ENCODE results near the gene POLR2I. TPM values are rescaled to one million over a fixed set of nuclear protein-coding genes. Genes with fewer than 3 reads are reported as not detected.
"Not testable (repeated sequence)": the region's sequence is repeated elsewhere in the genome, so short reads cannot be mapped to it uniquely, and the experiment has no call there.

POLR2I gene
- total RNA-seq, 1 donor from 2014 or later: 49.6 TPM

GRCh38 chr19:36101550-36102327, 12.9 kb downstream of the POLR2I start:
- DNase-seq (ENCODE audit: low spot score): no peak

- DNase-seq (ENCODE audit: low spot score): no peak
These were observed 14.2 kb downstream of the POLR2I start for GRCh38 chr19:36100476-36100875.

- DNase-seq (ENCODE audit: low spot score): no peak
These were observed 15.4 kb downstream of the POLR2I start for GRCh38 chr19:36099166-36099785.

- DNase-seq (ENCODE audit: low spot score): no peak
These were observed 17.6 kb downstream of the POLR2I start for GRCh38 chr19:36097036-36097435.

GRCh38 chr19:36093687-36094086, 21.0 kb downstream of the POLR2I start:
- DNase-seq (ENCODE audit: low spot score): no peak

GRCh38 chr19:36093146-36093662, 21.5 kb downstream of the POLR2I start:
- DNase-seq (ENCODE audit: low spot score): no peak

GRCh38 chr19:36092566-36092965, 22.1 kb downstream of the POLR2I start:
- no peak for DNase-seq (ENCODE audit: low spot score)

- no peak for DNase-seq (ENCODE audit: low spot score)
These were observed 23.6 kb downstream of the POLR2I start for GRCh38 chr19:36090910-36091695.

- DNase-seq (ENCODE audit: low spot score): no peak
These were observed 24.8 kb downstream of the POLR2I start for GRCh38 chr19:36089847-36090246.

GRCh38 chr19:36086326-36086725, 28.3 kb downstream of the POLR2I start:
- no peak for DNase-seq (ENCODE audit: low spot score)

GRCh38 chr19:36084231-36085009, 30.3 kb downstream of the POLR2I start:
- no peak for DNase-seq (ENCODE audit: low spot score)

- DNase-seq (ENCODE audit: low spot score): no peak
These were observed 31.8 kb downstream of the POLR2I start for GRCh38 chr19:36082916-36083315.

- no peak for DNase-seq (ENCODE audit: low spot score)
These were observed 32.8 kb downstream of the POLR2I start for GRCh38 chr19:36081894-36082293.

GRCh38 chr19:36081385-36081784, 33.3 kb downstream of the POLR2I start:
- no peak for DNase-seq (ENCODE audit: low spot score)

GRCh38 chr19:36079389-36079945, 35.2 kb downstream of the POLR2I start:
- no peak for DNase-seq (ENCODE audit: low spot score)

- DNase-seq (ENCODE audit: low spot score): no peak
These were observed 41.4 kb downstream of the POLR2I start for GRCh38 chr19:36073121-36073876.

- no peak for DNase-seq (ENCODE audit: low spot score)
These were observed 42.6 kb downstream of the POLR2I start for GRCh38 chr19:36072081-36072480.

GRCh38 chr19:36068810-36069499, 45.7 kb downstream of the POLR2I start:
- DNase-seq (ENCODE audit: low spot score): not testable (repeated sequence)

GRCh38 chr19:36067681-36068080, 47.0 kb downstream of the POLR2I start:
- no peak for DNase-seq (ENCODE audit: low spot score)

- DNase-seq (ENCODE audit: low spot score): no peak
These were observed 49.8 kb downstream of the POLR2I start for GRCh38 chr19:36064826-36065225.
